Right lobe of liver (tissue), 6 donors: ENCODE results near the gene KCNH1. TPM values are rescaled to one million over a fixed set of nuclear protein-coding genes. Genes with fewer than 3 reads are reported as not detected.

Source experiments
- ATAC-seq, 4 donors: fragments of 200-7000 bp; cut with Tn5 transposase; one replicate each; pipeline ENCODE4 v1.9.1; 2020; ENCODE audit warnings: mild to moderate bottlenecking in 4 of 4, moderate library complexity in 4 of 4
- DNase-seq, 3 donors: peaks; one replicate each; pipeline ENCODE4 v3.0.0-alpha.2; 2020
- H3K27ac ChIP-seq, 3 donors: fragments of 200-600 bp; one replicate each; pipeline ENCODE4 v1.8.0; 2022
- H3K27me3 ChIP-seq, 2 donors: fragments of 200-600 bp; one replicate each; pipeline ENCODE4 v1.8.0; 2022
- H3K36me3 ChIP-seq, 4 donors: fragments of 200-600 bp; sonication (generic) in 1 of 4; one replicate each; pipeline versions ENCODE4 v1.5.1 to v1.8.0; 2017 to 2022; ENCODE audit warnings: control low read depth in 1 of 4
- H3K4me1 ChIP-seq, 4 donors: fragments of 200-600 bp; sonication (generic) in 1 of 4; one replicate each; pipeline versions ENCODE4 v1.5.1 to v1.8.0; 2017 to 2022; ENCODE audit warnings: control low read depth in 1 of 4
- H3K4me3 ChIP-seq, 3 donors: fragments of 200-600 bp; one replicate each; pipeline ENCODE4 v1.8.0; 2022
- H3K9me3 ChIP-seq, 4 donors: fragments of 200-600 bp; sonication (generic) in 1 of 4; one replicate each; pipeline versions ENCODE4 v1.5.1 to v1.8.0; 2017 to 2022; ENCODE audit warnings: control low read depth in 1 of 4
- CTCF ChIP-seq, 4 donors: fragments of 200-600 bp in 3 of 4; fragments of 450-650 bp in 1 of 4; IDR thresholded peaks; one replicate each; pipeline versions ENCODE4 v1.5.1 to v1.8.0; 2016 to 2022; ENCODE audit warnings: antibody characterized with exemption in 4 of 4, mild to moderate bottlenecking in 2 of 4
- POLR2A ChIP-seq: fragments of 450-650 bp; IDR thresholded peaks from one replicate; pipeline ENCODE4 v1.6.1; 2017; ENCODE audit warnings: antibody characterized with exemption, mild to moderate bottlenecking
- WGBS: methylation state at CpG from one replicate; pipeline ENCODE4 v1.1.6; 2018; ENCODE audit warnings: low coverage, low lambda C conversion rate; ENCODE audit not compliant: insufficient coverage; ENCODE audit errors: missing lambda C conversion rate; 5-methylcytosine and 5-hydroxymethylcytosine counted together
- intact Hi-C, 2 donors: fragments of 100-400 bp; cut with DNase I; formaldehyde crosslinking; loops; one replicate each; pipeline versions ENCODE4 v1.11.2 to v1.14.1; 2022
- total RNA-seq, 6 experiments: library from RNA; depleted of rRNA in 2 of 6; stranded (reverse); fragments of >200 nt in 2 of 6; fragmentation: NEBNext Ultra II Directional in 3 of 6; extraction: Animal tissue kit (Norgen Biotek cat#: 25700) in 3 of 6; gene quantifications; one replicate each; pipeline versions ENCODE4 v1.1.0 to v1.2.4, GENCODE V29; 2016 to 2023
- donor health status: DM: no; HTN: yes; CAD: no.
- donor health status: DM: no; HTN: no; CAD: no.
- donor health status: DM: no; HTN: no; CAD: no.
- donor health status: DM: no; HTN: yes; CAD: no.
- donor health status: DM: no; HTN: yes; CAD: no.

KCNH1 gene
- total RNA-seq, 6 experiments from 2014 or later, result not detected

GRCh38 chr1:210764536-210764935, 369.4 kb downstream of the KCNH1 start:
- H3K27ac ChIP-seq, result no peak overlapping the region
- H3K9me3 ChIP-seq, result no peaks in the 10 kb centered on the region
- ATAC-seq (no peak), DNase-seq (no peak)
- H3K27me3 ChIP-seq, result no peaks in the 10 kb centered on the region
- TF ChIP-seq CTCF (IDR thresholded peaks at IDR 0.05) (no peak), POLR2A (no peak)
- H3K4me1 ChIP-seq, result no peaks in the 10 kb centered on the region
- H3K4me3 ChIP-seq, result no peak overlapping the region
- H3K36me3 ChIP-seq, result no peaks in the 10 kb centered on the region
- WGBS, result 33% methylated on average over 2 of the region's 2 CpGs
- intact Hi-C loops, result no loop called here

GRCh38 chr1:210758761-210759160, 375.2 kb downstream of the KCNH1 start:
- ATAC-seq, result no peak
- WGBS, result no CpG with 5 or more reads among the region's 4 CpGs
- H3K27ac ChIP-seq, result no peak overlapping the region
- H3K27me3 ChIP-seq, result no peaks in the 10 kb centered on the region
- no peak for DNase-seq
- intact Hi-C loops, result no loop called here
- no peaks in the 10 kb centered on the region for H3K4me1 ChIP-seq
- no peaks in the 10 kb centered on the region for H3K9me3 ChIP-seq
- no peak overlapping the region for H3K4me3 ChIP-seq
- TF ChIP-seq CTCF (IDR thresholded peaks at IDR 0.05) (no peak), POLR2A (no peak)
- H3K36me3 ChIP-seq, result no peaks in the 10 kb centered on the region

GRCh38 chr1:210758261-210758660, 375.7 kb downstream of the KCNH1 start:
- DNase-seq (no peak), ATAC-seq (no peak)
- Histone ChIP-seq H3K27me3 (no peaks in the 10 kb centered on the region), H3K27ac (no peak overlapping the region), H3K4me3 (no peak overlapping the region), H3K9me3 (no peaks in the 10 kb centered on the region), H3K4me1 (no peaks in the 10 kb centered on the region), H3K36me3 (no peaks in the 10 kb centered on the region)
- intact Hi-C loops, result no loop called here
- TF ChIP-seq CTCF (IDR thresholded peaks at IDR 0.05), result no peak
- TF ChIP-seq POLR2A, result no peak
- no CpG with 5 or more reads among the region's 1 CpG for WGBS

- TF ChIP-seq CTCF (IDR thresholded peaks at IDR 0.05), result no peak
- no peak for TF ChIP-seq POLR2A
- 86% methylated on average over 1 of the region's 1 CpG for WGBS
- no peaks in the 10 kb centered on the region for H3K9me3 ChIP-seq
- ATAC-seq (no peak), DNase-seq (no peak)
- no peak overlapping the region for H3K27ac ChIP-seq
- intact Hi-C loops, result no loop called here
- no peaks in the 10 kb centered on the region for H3K27me3 ChIP-seq
- no peak overlapping the region for H3K4me3 ChIP-seq
- H3K36me3 ChIP-seq, result no peaks in the 10 kb centered on the region
- no peaks in the 10 kb centered on the region for H3K4me1 ChIP-seq
These were observed 376.3 kb downstream of the KCNH1 start for GRCh38 chr1:210757677-210758076.

- DNase-seq (no peak), ATAC-seq (no peak)
- H3K36me3 ChIP-seq, result no peaks in the 10 kb centered on the region
- H3K27me3 ChIP-seq, result no peaks in the 10 kb centered on the region
- no peak overlapping the region for H3K4me3 ChIP-seq
- 92% methylated on average over 4 of the region's 4 CpGs for whole genome bisulfite sequencing
- H3K9me3 ChIP-seq, result no peaks in the 10 kb centered on the region
- H3K4me1 ChIP-seq, result no peaks in the 10 kb centered on the region
- intact Hi-C loops, result no loop called here
- H3K27ac ChIP-seq, result no peak overlapping the region
- TF ChIP-seq POLR2A, result no peak
- TF ChIP-seq CTCF (IDR thresholded peaks at IDR 0.05), result no peak
These were observed 377.8 kb downstream of the KCNH1 start for GRCh38 chr1:210755991-210756659.
